HepG2 (cell line): Measurements from ENCODE around the gene LRP5. TPM values are rescaled to one million over a fixed set of nuclear protein-coding genes. Genes with fewer than 3 reads are reported as not detected.

Source experiments
- HNRNPK ChIP-seq: fragments of 200-400 bp; formaldehyde crosslinking; IDR thresholded peaks from 2 replicates; pipeline ENCODE4 v1.6.1; 2018; ENCODE audit warnings: low read length, low read depth, moderate library complexity, mild to moderate bottlenecking; ENCODE audit not compliant: poor library complexity, severe bottlenecking
- IRX3 ChIP-seq: sonication (generic); formaldehyde crosslinking; IDR thresholded peaks from 2 replicates; pipeline ENCODE4 v1.8.1; 2023; ENCODE audit warnings: mild to moderate bottlenecking, low read depth, missing genetic modification reagents, borderline replicate concordance
- RBFOX2 ChIP-seq: fragments of 200-400 bp; formaldehyde crosslinking; IDR thresholded peaks from 2 replicates; pipeline ENCODE4 v1.6.1; 2017; ENCODE audit warnings: low read depth, mild to moderate bottlenecking, low read length
- REL ChIP-seq: sonication (generic); formaldehyde crosslinking; conservative IDR thresholded peaks from 2 replicates; pipeline ENCODE4 v1.8.0; 2022; ENCODE audit warnings: mild to moderate bottlenecking, missing genetic modification reagents, moderate library complexity
- SMAD3 ChIP-seq: sonication (generic); formaldehyde crosslinking; IDR thresholded peaks from 2 replicates; pipeline ENCODE4 v1.4.0; 2020; ENCODE audit warnings: missing genetic modification reagents
- SMARCE1 ChIP-seq: fragments of 450-650 bp; IDR thresholded peaks from 2 replicates; pipeline ENCODE4 v1.6.1; 2017; ENCODE audit warnings: borderline replicate concordance
- ZNF841 ChIP-seq: sonication (generic); formaldehyde crosslinking; IDR thresholded peaks from 2 replicates; pipeline ENCODE4 v1.8.1; 2023; ENCODE audit warnings: missing genetic modification reagents, borderline replicate concordance
- polyA plus RNA-seq, 8 experiments: library from polyadenylated mRNA; depleted of rRNA in 3 of 8; stranded (reverse) in 7 of 8; unstranded in 1 of 8; fragments of >200 nt; fragmentation: Illumina TruSeq in 4 of 8; extraction: Trizol in 4 of 8; gene quantifications; 2 replicates each; pipeline versions ENCODE4 v1.2.1 to v1.2.3, GENCODE V29; 2011 to 2016; ENCODE audit warnings: low read depth in 4 of 8, missing spikeins in 1 of 8, mixed read lengths in 1 of 8; ENCODE audit not compliant: insufficient read depth in 1 of 8
- total RNA-seq, 5 experiments: library from RNA; depleted of rRNA; stranded (reverse); fragments of >200 nt; fragmentation: Illumina TruSeq; extraction: Trizol; gene quantifications; 2 replicates each; pipeline ENCODE4 v1.2.3, GENCODE V29; 2016; ENCODE audit warnings: low read depth in 1 of 5
- TF ChIP-seq, protein P1 (sequence below): sonication (generic); formaldehyde crosslinking; IDR thresholded peaks from 2 replicates; pipeline ENCODE4 v1.5.0; 2020; ENCODE audit warnings: mild to moderate bottlenecking, missing genetic modification reagents
- TF ChIP-seq, protein P2 (sequence below): sonication (generic); formaldehyde crosslinking; IDR thresholded peaks from 2 replicates; pipeline ENCODE4 v1.4.0; 2020; ENCODE audit warnings: missing genetic modification reagents
- TF ChIP-seq, protein P3 (sequence below): sonication (generic); formaldehyde crosslinking; IDR thresholded peaks from 2 replicates; pipeline ENCODE4 v1.5.1; 2020; ENCODE audit warnings: missing genetic modification reagents, mild to moderate bottlenecking, borderline replicate concordance
- TF ChIP-seq, protein P4 (sequence below): sonication (generic); formaldehyde crosslinking; IDR thresholded peaks from 2 replicates; pipeline ENCODE4 v1.5.0; 2020; ENCODE audit warnings: missing genetic modification reagents
- TF ChIP-seq, protein P5 (sequence below): IDR thresholded peaks from 2 replicates; pipeline ENCODE4 v1.6.1; 2018; ENCODE audit warnings: missing genetic modification reagents, mild to moderate bottlenecking, missing compliant biosample characterization
- TF ChIP-seq, protein P6 (sequence below): sonication (generic); formaldehyde crosslinking; IDR thresholded peaks from 2 replicates; pipeline ENCODE4 v1.5.0; 2020; ENCODE audit warnings: missing genetic modification reagents

Gene LRP5
- total and polyA plus RNA-seq, 2 of the 13 experiments (the other 11 are each of a cell fraction or from before 2014, with no cell fraction given) = 40.4 to 64.0 TPM

DNA sequence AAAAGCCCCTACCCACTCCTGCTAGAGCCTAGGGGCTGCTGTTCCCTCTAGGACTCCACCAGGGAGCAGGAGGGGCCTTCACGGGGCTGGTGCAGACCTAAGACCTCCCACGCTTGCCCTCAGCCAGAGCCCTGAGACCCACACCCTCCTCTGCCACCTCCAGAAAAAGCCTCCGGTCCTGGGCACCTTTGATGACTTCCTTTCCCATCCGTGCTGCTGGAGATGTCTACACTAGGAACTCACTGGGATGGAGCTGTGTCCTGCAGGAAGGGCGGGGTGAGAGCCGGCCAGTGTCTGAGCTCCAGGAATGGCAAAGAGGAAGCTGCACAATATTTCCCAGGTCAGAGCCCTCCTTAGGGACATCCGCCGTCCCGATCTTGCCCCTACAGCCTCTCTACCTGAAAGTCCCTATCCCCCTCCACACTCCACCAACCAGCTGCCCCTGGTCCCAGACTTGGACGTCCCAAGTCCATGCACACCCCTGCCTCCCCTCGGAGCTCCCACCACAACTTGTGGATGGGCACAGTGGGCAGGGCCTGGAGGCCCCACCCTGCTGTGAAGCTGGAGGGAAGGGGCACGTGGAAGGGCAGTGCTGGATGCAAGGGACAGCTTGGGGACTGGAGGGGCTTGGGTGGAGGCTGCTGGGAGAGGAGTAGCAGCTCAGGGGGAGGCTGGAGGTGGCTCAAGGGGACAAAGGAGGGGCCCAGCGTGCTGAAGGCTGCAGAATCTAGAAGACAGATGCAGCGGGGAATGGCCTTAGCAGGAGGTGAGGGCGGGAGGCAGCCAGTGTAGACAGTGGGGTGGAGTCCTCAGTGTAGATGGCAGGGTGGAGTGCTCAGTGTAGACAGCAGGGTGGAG lies 13.5 kb upstream of the LRP5 start (continued):
- TF ChIP-seq, protein P1, sequence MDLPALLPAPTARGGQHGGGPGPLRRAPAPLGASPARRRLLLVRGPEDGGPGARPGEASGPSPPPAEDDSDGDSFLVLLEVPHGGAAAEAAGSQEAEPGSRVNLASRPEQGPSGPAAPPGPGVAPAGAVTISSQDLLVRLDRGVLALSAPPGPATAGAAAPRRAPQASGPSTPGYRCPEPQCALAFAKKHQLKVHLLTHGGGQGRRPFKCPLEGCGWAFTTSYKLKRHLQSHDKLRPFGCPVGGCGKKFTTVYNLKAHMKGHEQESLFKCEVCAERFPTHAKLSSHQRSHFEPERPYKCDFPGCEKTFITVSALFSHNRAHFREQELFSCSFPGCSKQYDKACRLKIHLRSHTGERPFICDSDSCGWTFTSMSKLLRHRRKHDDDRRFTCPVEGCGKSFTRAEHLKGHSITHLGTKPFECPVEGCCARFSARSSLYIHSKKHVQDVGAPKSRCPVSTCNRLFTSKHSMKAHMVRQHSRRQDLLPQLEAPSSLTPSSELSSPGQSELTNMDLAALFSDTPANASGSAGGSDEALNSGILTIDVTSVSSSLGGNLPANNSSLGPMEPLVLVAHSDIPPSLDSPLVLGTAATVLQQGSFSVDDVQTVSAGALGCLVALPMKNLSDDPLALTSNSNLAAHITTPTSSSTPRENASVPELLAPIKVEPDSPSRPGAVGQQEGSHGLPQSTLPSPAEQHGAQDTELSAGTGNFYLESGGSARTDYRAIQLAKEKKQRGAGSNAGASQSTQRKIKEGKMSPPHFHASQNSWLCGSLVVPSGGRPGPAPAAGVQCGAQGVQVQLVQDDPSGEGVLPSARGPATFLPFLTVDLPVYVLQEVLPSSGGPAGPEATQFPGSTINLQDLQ (CRISPR knock-in tag) = no peak
- peak; percentile 57 for TF ChIP-seq RBFOX2
- TF ChIP-seq, protein P2, sequence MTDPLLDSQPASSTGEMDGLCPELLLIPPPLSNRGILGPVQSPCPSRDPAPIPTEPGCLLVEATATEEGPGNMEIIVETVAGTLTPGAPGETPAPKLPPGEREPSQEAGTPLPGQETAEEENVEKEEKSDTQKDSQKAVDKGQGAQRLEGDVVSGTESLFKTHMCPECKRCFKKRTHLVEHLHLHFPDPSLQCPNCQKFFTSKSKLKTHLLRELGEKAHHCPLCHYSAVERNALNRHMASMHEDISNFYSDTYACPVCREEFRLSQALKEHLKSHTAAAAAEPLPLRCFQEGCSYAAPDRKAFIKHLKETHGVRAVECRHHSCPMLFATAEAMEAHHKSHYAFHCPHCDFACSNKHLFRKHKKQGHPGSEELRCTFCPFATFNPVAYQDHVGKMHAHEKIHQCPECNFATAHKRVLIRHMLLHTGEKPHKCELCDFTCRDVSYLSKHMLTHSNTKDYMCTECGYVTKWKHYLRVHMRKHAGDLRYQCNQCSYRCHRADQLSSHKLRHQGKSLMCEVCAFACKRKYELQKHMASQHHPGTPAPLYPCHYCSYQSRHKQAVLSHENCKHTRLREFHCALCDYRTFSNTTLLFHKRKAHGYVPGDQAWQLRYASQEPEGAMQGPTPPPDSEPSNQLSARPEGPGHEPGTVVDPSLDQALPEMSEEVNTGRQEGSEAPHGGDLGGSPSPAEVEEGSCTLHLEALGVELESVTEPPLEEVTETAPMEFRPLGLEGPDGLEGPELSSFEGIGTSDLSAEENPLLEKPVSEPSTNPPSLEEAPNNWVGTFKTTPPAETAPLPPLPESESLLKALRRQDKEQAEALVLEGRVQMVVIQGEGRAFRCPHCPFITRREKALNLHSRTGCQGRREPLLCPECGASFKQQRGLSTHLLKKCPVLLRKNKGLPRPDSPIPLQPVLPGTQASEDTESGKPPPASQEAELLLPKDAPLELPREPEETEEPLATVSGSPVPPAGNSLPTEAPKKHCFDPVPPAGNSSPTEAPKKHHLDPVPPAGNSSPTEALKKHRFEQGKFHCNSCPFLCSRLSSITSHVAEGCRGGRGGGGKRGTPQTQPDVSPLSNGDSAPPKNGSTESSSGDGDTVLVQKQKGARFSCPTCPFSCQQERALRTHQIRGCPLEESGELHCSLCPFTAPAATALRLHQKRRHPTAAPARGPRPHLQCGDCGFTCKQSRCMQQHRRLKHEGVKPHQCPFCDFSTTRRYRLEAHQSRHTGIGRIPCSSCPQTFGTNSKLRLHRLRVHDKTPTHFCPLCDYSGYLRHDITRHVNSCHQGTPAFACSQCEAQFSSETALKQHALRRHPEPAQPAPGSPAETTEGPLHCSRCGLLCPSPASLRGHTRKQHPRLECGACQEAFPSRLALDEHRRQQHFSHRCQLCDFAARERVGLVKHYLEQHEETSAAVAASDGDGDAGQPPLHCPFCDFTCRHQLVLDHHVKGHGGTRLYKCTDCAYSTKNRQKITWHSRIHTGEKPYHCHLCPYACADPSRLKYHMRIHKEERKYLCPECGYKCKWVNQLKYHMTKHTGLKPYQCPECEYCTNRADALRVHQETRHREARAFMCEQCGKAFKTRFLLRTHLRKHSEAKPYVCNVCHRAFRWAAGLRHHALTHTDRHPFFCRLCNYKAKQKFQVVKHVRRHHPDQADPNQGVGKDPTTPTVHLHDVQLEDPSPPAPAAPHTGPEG (CRISPR knock-in tag) = no peak
- TF ChIP-seq, protein P3, sequence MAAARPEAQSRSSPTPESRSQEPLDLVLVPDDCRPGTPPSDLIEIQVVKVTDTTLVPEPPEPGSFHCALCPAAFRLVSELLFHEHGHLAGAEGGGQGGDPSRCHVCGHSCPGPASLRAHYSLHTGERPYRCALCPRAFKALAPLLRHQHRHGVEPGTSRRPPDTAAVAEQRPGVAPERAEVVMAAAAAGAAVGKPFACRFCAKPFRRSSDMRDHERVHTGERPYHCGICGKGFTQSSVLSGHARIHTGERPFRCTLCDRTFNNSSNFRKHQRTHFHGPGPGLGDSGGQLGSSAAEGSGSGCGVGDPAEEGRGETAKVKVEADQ (CRISPR knock-in tag) = no peak; the same call in 1 of the 2 replicates
- TF ChIP-seq IRX3 (CRISPR knock-in tag) = 0 out of 2 replicates have a peak, but pooled peaks have one; percentile 52
- peak; percentile 65 for TF ChIP-seq HNRNPK
- TF ChIP-seq, protein P4, sequence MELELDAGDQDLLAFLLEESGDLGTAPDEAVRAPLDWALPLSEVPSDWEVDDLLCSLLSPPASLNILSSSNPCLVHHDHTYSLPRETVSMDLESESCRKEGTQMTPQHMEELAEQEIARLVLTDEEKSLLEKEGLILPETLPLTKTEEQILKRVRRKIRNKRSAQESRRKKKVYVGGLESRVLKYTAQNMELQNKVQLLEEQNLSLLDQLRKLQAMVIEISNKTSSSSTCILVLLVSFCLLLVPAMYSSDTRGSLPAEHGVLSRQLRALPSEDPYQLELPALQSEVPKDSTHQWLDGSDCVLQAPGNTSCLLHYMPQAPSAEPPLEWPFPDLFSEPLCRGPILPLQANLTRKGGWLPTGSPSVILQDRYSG (CRISPR knock-in tag) = 0 out of 2 replicates have a peak, but pooled peaks have one; percentile 8
- no peak for TF ChIP-seq SMAD3 (CRISPR knock-in tag)
- TF ChIP-seq, protein P5, sequence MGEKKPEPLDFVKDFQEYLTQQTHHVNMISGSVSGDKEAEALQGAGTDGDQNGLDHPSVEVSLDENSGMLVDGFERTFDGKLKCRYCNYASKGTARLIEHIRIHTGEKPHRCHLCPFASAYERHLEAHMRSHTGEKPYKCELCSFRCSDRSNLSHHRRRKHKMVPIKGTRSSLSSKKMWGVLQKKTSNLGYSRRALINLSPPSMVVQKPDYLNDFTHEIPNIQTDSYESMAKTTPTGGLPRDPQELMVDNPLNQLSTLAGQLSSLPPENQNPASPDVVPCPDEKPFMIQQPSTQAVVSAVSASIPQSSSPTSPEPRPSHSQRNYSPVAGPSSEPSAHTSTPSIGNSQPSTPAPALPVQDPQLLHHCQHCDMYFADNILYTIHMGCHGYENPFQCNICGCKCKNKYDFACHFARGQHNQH (CRISPR knock-in tag) = peak; percentile 62; the same call in 1 of the 2 replicates
- no peak for TF ChIP-seq SMARCE1
- TF ChIP-seq, protein P6, sequence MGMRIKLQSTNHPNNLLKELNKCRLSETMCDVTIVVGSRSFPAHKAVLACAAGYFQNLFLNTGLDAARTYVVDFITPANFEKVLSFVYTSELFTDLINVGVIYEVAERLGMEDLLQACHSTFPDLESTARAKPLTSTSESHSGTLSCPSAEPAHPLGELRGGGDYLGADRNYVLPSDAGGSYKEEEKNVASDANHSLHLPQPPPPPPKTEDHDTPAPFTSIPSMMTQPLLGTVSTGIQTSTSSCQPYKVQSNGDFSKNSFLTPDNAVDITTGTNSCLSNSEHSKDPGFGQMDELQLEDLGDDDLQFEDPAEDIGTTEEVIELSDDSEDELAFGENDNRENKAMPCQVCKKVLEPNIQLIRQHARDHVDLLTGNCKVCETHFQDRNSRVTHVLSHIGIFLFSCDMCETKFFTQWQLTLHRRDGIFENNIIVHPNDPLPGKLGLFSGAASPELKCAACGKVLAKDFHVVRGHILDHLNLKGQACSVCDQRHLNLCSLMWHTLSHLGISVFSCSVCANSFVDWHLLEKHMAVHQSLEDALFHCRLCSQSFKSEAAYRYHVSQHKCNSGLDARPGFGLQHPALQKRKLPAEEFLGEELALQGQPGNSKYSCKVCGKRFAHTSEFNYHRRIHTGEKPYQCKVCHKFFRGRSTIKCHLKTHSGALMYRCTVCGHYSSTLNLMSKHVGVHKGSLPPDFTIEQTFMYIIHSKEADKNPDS (CRISPR knock-in tag) = no peak
- peak; percentile 21; the same call in 1 of the 2 replicates for TF ChIP-seq REL (CRISPR knock-in tag)
- TF ChIP-seq ZNF841 (CRISPR knock-in tag) = no peak
